CMK (cell line): ENCODE results near the gene MMP11.

ENCODE experiments used
- DNase-seq: peaks from one replicate; pipeline ENCODE4 v3.0.0-alpha.2; 2010; ENCODE audit warnings: low read depth

The MMP11 gene

GRCh38 chr22:23831781-23832180 is 59.1 kb downstream of the MMP11 start:
- no peak for DNase-seq

- DNase-seq: no peak
Observed at GRCh38 chr22:23832226-23833016, 59.8 kb downstream of the MMP11 start.

- no peak for DNase-seq
Observed at GRCh38 chr22:23833017-23833751, 60.5 kb downstream of the MMP11 start.
